Endothelial cell of hepatic sinusoid (primary cell): ENCODE measurements around the gene ITIH4.
"Not testable (repeated sequence)": the region's sequence is repeated elsewhere in the genome, so short reads cannot be mapped to it uniquely, and the experiment has no call there.

Experiments used
- in situ Hi-C: cut with HindIII; loops from 2 replicates; pipeline ENCODE4 v1.10.0; 2017; ENCODE audit warnings: low sequenced_read_pairs

The ITIH4 gene

GRCh38 chr3:52787246-52787645, 43.2 kb downstream of the ITIH4 start:
- in situ Hi-C loops: no loop called here

GRCh38 chr3:52786330-52787215, 43.9 kb downstream of the ITIH4 start:
- in situ Hi-C loops: no loop called here

GRCh38 chr3:52784931-52785590, 45.4 kb downstream of the ITIH4 start:
- in situ Hi-C loops: loop anchor here (5.0 kb wide), 1 partner anchor 52 kb away; the partner anchor contains the start of gene MUSTN1

- in situ Hi-C loops: loop anchor here (5.0 kb wide), 1 partner anchor 53 kb away; the partner anchor contains the start of gene MUSTN1
Measured at GRCh38 chr3:52784021-52784621, 46.4 kb downstream of the ITIH4 start.

GRCh38 chr3:52783211-52783555, 47.3 kb downstream of the ITIH4 start:
- in situ Hi-C loops: loop anchor here (5.0 kb wide), 1 partner anchor 54 kb away; the partner anchor contains the start of gene MUSTN1

GRCh38 chr3:52782412-52783210, 47.9 kb downstream of the ITIH4 start:
- in situ Hi-C loops: loop anchor here (5.0 kb wide), 1 partner anchor 55 kb away; the partner anchor contains the start of gene MUSTN1

GRCh38 chr3:52781741-52782140, 48.7 kb downstream of the ITIH4 start:
- in situ Hi-C loops: loop anchor here (5.0 kb wide), 1 partner anchor 56 kb away; the partner anchor contains the start of gene MUSTN1

- in situ Hi-C loops: loop anchor here (5.0 kb wide), 1 partner anchor 57 kb away; the partner anchor contains the start of gene MUSTN1
Measured at GRCh38 chr3:52779837-52780585, 50.5 kb downstream of the ITIH4 start.

GRCh38 chr3:52779011-52779836, 51.2 kb downstream of the ITIH4 start:
- in situ Hi-C loops: no loop called here

- in situ Hi-C loops: no loop called here
Measured at GRCh38 chr3:52777959-52778805, 52.3 kb downstream of the ITIH4 start.

GRCh38 chr3:52777127-52777958, 53.1 kb downstream of the ITIH4 start, which contains the start of gene ITIH1:
Gene ITIH1 (plus strand): TSS chr3:52777599. CDS start chr3:52777616, 17 bp downstream.
- in situ Hi-C loops: no loop called here

- in situ Hi-C loops: not testable (repeated sequence)
Measured at GRCh38 chr3:52776486-52776885, 54.0 kb downstream of the ITIH4 start.

- in situ Hi-C loops: no loop called here
Measured at GRCh38 chr3:52775877-52776276, 54.6 kb downstream of the ITIH4 start.

GRCh38 chr3:52774901-52775864, 55.3 kb downstream of the ITIH4 start:
- in situ Hi-C loops: no loop called here

- in situ Hi-C loops: no loop called here
Measured at GRCh38 chr3:52774066-52774713, 56.3 kb downstream of the ITIH4 start.
